ENCODE data around the gene SEZ6L.

The SEZ6L gene

GRCh38 chr22:26333088-26333800 is 164.0 kb downstream of the SEZ6L start:
- Histone ChIP-seq H3K36me3 (ENCODE audit: insufficient read depth, low read length) (no peaks in the 10 kb centered on the region), H3F3A (ENCODE audit: insufficient read depth, low read length) (no peaks in the 10 kb centered on the region), H3K79me2 (ENCODE audit: insufficient read depth, low read length) (no peaks in the 10 kb centered on the region), H4K20me1 (ENCODE audit: insufficient read depth, low read length) (no peaks in the 10 kb centered on the region), H3K4me1 (ENCODE audit: insufficient read depth, low read length, severe bottlenecking) (no peaks in the 10 kb centered on the region), H3K27me3 (ENCODE audit: insufficient read depth, low read length) (no peaks in the 10 kb centered on the region), H2AFZ (ENCODE audit: low read length) (no peak overlapping the region), H3K27ac (ENCODE audit: low read depth, low read length, poor library complexity, severe bottlenecking) (no peak overlapping the region), H3K9ac (ENCODE audit: low read length) (no peak overlapping the region), H3K4me3 (ENCODE audit: low read depth, low read length, poor library complexity, severe bottlenecking) (no peak overlapping the region), H3K9me2 (ENCODE audit: low read depth, low read length) (no peaks in the 10 kb centered on the region), H3K4me2 (ENCODE audit: low read length) (no peak overlapping the region), H3K9me3 (ENCODE audit: low read length) (no peaks in the 10 kb centered on the region)
- TF ChIP-seq CTCF (IDR thresholded peaks at IDR 0.05; ENCODE audit: low read length) (no peak), EZH2 (IDR thresholded peaks at IDR 0.05; ENCODE audit: borderline replicate concordance, low read length) (no peak)

- no peak overlapping the region for H3K27ac ChIP-seq (ENCODE audit: low read depth, low read length, poor library complexity, severe bottlenecking)
These were observed 165.0 kb downstream of the SEZ6L start for GRCh38 chr22:26334232-26334631.

GRCh38 chr22:26336773-26337172 is 167.5 kb downstream of the SEZ6L start:
- Histone ChIP-seq H3K9me2 (ENCODE audit: low read depth, low read length) (no peaks in the 10 kb centered on the region), H3F3A (ENCODE audit: insufficient read depth, low read length) (no peaks in the 10 kb centered on the region), H3K9me3 (ENCODE audit: low read length) (no peaks in the 10 kb centered on the region), H4K20me1 (ENCODE audit: insufficient read depth, low read length) (no peaks in the 10 kb centered on the region), H3K4me3 (ENCODE audit: low read depth, low read length, poor library complexity, severe bottlenecking) (no peak overlapping the region), H3K9ac (ENCODE audit: low read length) (no peak overlapping the region), H3K79me2 (ENCODE audit: insufficient read depth, low read length) (no peaks in the 10 kb centered on the region), H2AFZ (ENCODE audit: low read length) (no peak overlapping the region), H3K4me1 (ENCODE audit: insufficient read depth, low read length, severe bottlenecking) (no peaks in the 10 kb centered on the region), H3K4me2 (ENCODE audit: low read length) (no peak overlapping the region), H3K27ac (ENCODE audit: low read depth, low read length, poor library complexity, severe bottlenecking) (no peak overlapping the region), H3K36me3 (ENCODE audit: insufficient read depth, low read length) (no peaks in the 10 kb centered on the region), H3K27me3 (ENCODE audit: insufficient read depth, low read length) (no peaks in the 10 kb centered on the region)
- no peak for TF ChIP-seq EZH2 (IDR thresholded peaks at IDR 0.05; ENCODE audit: borderline replicate concordance, low read length)
- TF ChIP-seq CTCF (IDR thresholded peaks at IDR 0.05; ENCODE audit: low read length): no peak

More at GRCh38 chr22:26334232-26334631, 165.0 kb downstream of the SEZ6L start:
- no peaks in the 10 kb centered on the region for H3K36me3 ChIP-seq (ENCODE audit: insufficient read depth, low read length)
- no peaks in the 10 kb centered on the region for H3K79me2 ChIP-seq (ENCODE audit: insufficient read depth, low read length)
- no peak overlapping the region for H3K9ac ChIP-seq (ENCODE audit: low read length)
- H2AFZ ChIP-seq (ENCODE audit: low read length): no peak overlapping the region
- H3K4me3 ChIP-seq (ENCODE audit: low read depth, low read length, poor library complexity, severe bottlenecking): no peak overlapping the region
- no peak overlapping the region for H3K4me2 ChIP-seq (ENCODE audit: low read length)
- H3K9me2 ChIP-seq (ENCODE audit: low read depth, low read length): no peaks in the 10 kb centered on the region
- TF ChIP-seq EZH2 (IDR thresholded peaks at IDR 0.05; ENCODE audit: borderline replicate concordance, low read length) (no peak), CTCF (IDR thresholded peaks at IDR 0.05; ENCODE audit: low read length) (no peak)
- H4K20me1 ChIP-seq (ENCODE audit: insufficient read depth, low read length): no peaks in the 10 kb centered on the region
- H3F3A ChIP-seq (ENCODE audit: insufficient read depth, low read length): no peaks in the 10 kb centered on the region
- no peaks in the 10 kb centered on the region for H3K4me1 ChIP-seq (ENCODE audit: insufficient read depth, low read length, severe bottlenecking)
- no peaks in the 10 kb centered on the region for H3K27me3 ChIP-seq (ENCODE audit: insufficient read depth, low read length)
- no peaks in the 10 kb centered on the region for H3K9me3 ChIP-seq (ENCODE audit: low read length)
